K562 (cell line): ENCODE measurements around the gene PGF. TPM values are rescaled to one million over a fixed set of nuclear protein-coding genes. Genes with fewer than 3 reads are reported as not detected.
A peak's percentile ranks its signal among the peaks of the same experiment; 100 is the strongest.

Source experiments
- ATAC-seq: fragments of 200-7000 bp; cut with Tn5 transposase; 3 replicates; pipeline ENCODE4 v1.9.1; 2020; ENCODE audit warnings: moderate library complexity
- BruUV-seq: library from RNA; stranded (reverse); fragments of 400-500 nt; replicated peaks from 2 replicates; lab custom pipeline; 2021; lab: Mats Ljungman, UMichigan
- CTCF ChIA-PET: fragments of 300-600 bp; formaldehyde crosslinking; extraction: SDS; loops from one replicate; lab custom pipeline; 2021; ENCODE audit warnings: low intra/inter-chr PET ratio; lab: Yijun Ruan, JAX
- POLR2A ChIA-PET: fragments of 300-600, 350-650 bp; sonication (Branson Sonifier 250); formaldehyde crosslinking; extraction: SDS; loops from one replicate; lab custom pipeline; 2021; ENCODE audit warnings: antibody characterized with exemption, inconsistent platforms; lab: Yijun Ruan, JAX
- DNase-seq, 4 experiments: peaks; one replicate each; pipeline versions ENCODE4 v3.0.0 to v3.0.0-alpha.2; 2011 to 2018; ENCODE audit warnings: low spot score in 3 of 4, mixed read lengths in 3 of 4; ENCODE audit errors: extremely low read depth in 1 of 4
- FAIRE-seq: peaks from 2 replicates; lab custom pipeline; 2011; peaks lifted over from hg19 to GRCh38; lab: Jason Lieb, UNC
- H2AFZ ChIP-seq: 2 replicates; pipeline ENCODE4 v1.6.0; 2011; ENCODE audit warnings: low read depth, low read length, control low read depth, inconsistent platforms
- H3K27ac ChIP-seq: fragments of 200-600 bp; 3 replicates; pipeline ENCODE4 v1.8.0; 2011; ENCODE audit warnings: low read depth, mild to moderate bottlenecking, control low read depth, inconsistent platforms, low read length, moderate library complexity, mixed read lengths; ENCODE audit errors: extremely low read depth
- H3K27me3 ChIP-seq, 2 experiments: fragments of 300-600 bp in 1 of 2; 2 replicates in 1 of 2; 3 replicates in 1 of 2; pipeline versions ENCODE4 v1.6.0 to v1.8.0; 2011; ENCODE audit warnings: inconsistent platforms in 2 of 2, low read length in 2 of 2, mild to moderate bottlenecking in 1 of 2, mixed read lengths in 1 of 2, moderate library complexity in 1 of 2; ENCODE audit not compliant: control insufficient read depth in 2 of 2, insufficient read depth in 2 of 2
- H3K36me3 ChIP-seq: fragments of 300-600 bp; 3 replicates; pipeline ENCODE4 v1.8.0; 2011; ENCODE audit warnings: mild to moderate bottlenecking, low read length, inconsistent platforms; ENCODE audit not compliant: control insufficient read depth, insufficient read depth
- H3K4me1 ChIP-seq, 2 experiments: fragments of 200-600 bp in 1 of 2; replicated peaks in 1 of 2; 2 replicates in 1 of 2; 3 replicates in 1 of 2; pipeline versions ENCODE4 v1.5.1 to v1.8.0; 2011; ENCODE audit warnings: inconsistent platforms in 2 of 2, low read length in 2 of 2, mild to moderate bottlenecking in 1 of 2, mixed read lengths in 1 of 2, moderate library complexity in 1 of 2; ENCODE audit not compliant: control insufficient read depth in 2 of 2, insufficient read depth in 2 of 2
- H3K4me2 ChIP-seq: 2 replicates; pipeline ENCODE4 v1.6.1; 2011; ENCODE audit warnings: low read length, control low read depth, inconsistent platforms, mixed read lengths; ENCODE audit not compliant: insufficient read depth
- H3K4me3 ChIP-seq: fragments of 200-600 bp; sonication (generic), shearing (Covaris generic); 2 replicates; pipeline ENCODE4 v1.5.1; 2016; ENCODE audit warnings: control low read depth, inconsistent platforms
- H3K79me2 ChIP-seq: fragments of 200-600 bp; 3 replicates; pipeline ENCODE4 v1.8.0; 2011; ENCODE audit warnings: low read length, inconsistent platforms; ENCODE audit not compliant: control insufficient read depth, insufficient read depth
- H3K9ac ChIP-seq, 2 experiments: 2 replicates each; pipeline versions ENCODE4 v1.6.0 to v1.6.1; 2011; ENCODE audit warnings: low read depth in 2 of 2, low read length in 2 of 2, control low read depth in 1 of 2, inconsistent platforms in 1 of 2, mild to moderate bottlenecking in 1 of 2, mixed read lengths in 1 of 2; ENCODE audit not compliant: insufficient read depth in 1 of 2
- H3K9me1 ChIP-seq: one replicate; pipeline ENCODE4 v1.6.0; 2011; ENCODE audit warnings: inconsistent platforms, mild to moderate bottlenecking, low read length, moderate library complexity; ENCODE audit not compliant: control insufficient read depth, insufficient read depth
- H3K9me3 ChIP-seq: replicated peaks from 2 replicates; pipeline ENCODE4 v1.5.1; 2011; ENCODE audit warnings: low read depth, low read length, inconsistent platforms; ENCODE audit not compliant: control insufficient read depth, insufficient read depth
- H4K20me1 ChIP-seq: replicated peaks from 2 replicates; pipeline ENCODE4 v1.6.1; 2011; ENCODE audit warnings: low read length, inconsistent platforms, mixed read lengths; ENCODE audit not compliant: control insufficient read depth, insufficient read depth
- CHD4 ChIP-seq: fragments of 200-600 bp; sonication (generic); IDR thresholded peaks from 3 replicates; pipeline ENCODE4 v1.6.1; 2012; ENCODE audit warnings: low read depth, mild to moderate bottlenecking, mixed read lengths, low read length, inconsistent platforms; ENCODE audit not compliant: insufficient read depth, insufficient replicate concordance, poor library complexity, severe bottlenecking
- HBP1 ChIP-seq: fragments of 450-650 bp; formaldehyde crosslinking; IDR thresholded peaks from 2 replicates; pipeline ENCODE4 v1.4.0; 2022; ENCODE audit warnings: missing genetic modification characterization
- NELFE ChIP-seq: IDR thresholded peaks from 2 replicates; pipeline ENCODE4 v1.6.1; 2011; ENCODE audit warnings: mild to moderate bottlenecking; ENCODE audit not compliant: insufficient read depth, insufficient read length
- PRDM10 ChIP-seq: fragments of 450-650 bp; IDR thresholded peaks from 2 replicates; pipeline ENCODE4 v1.6.1; 2018; ENCODE audit not compliant: partially characterized antibody
- STAT5A ChIP-seq: IDR thresholded peaks from 2 replicates; pipeline ENCODE4 v1.6.1; 2012; ENCODE audit warnings: low read length, inconsistent platforms, borderline replicate concordance
- TGIF2 ChIP-seq: sonication (generic); formaldehyde crosslinking; IDR thresholded peaks from 2 replicates; pipeline ENCODE4 v1.8.1; 2022; ENCODE audit warnings: mild to moderate bottlenecking, missing genetic modification reagents, moderate library complexity
- WGBS: fragments of 100-300 bp; shearing (Covaris generic); methylation state at CpG from one replicate; pipeline ENCODE4 v1.1.6; 2016; ENCODE audit warnings: low coverage, mixed read lengths; ENCODE audit not compliant: insufficient coverage; ENCODE audit errors: missing lambda C conversion rate; 5-methylcytosine and 5-hydroxymethylcytosine counted together
- in situ Hi-C: fragments of 300-500 bp; cut with MboI; formaldehyde crosslinking; loops from 4 replicates; pipeline ENCODE4 v1.15.0; 2018; ENCODE audit warnings: inconsistent platforms, mixed read lengths
- intact Hi-C: fragments of 100-400 bp; cut with micrococcal nuclease; formaldehyde crosslinking; loops from 2 replicates; pipeline ENCODE4 v1.14.2; 2022
- polyA plus RNA-seq, 8 experiments: library from polyadenylated mRNA; depleted of rRNA in 4 of 8; stranded (reverse) in 5 of 8; unstranded in 3 of 8; fragments of >200 nt; fragmentation: Nextera tagmentation in 2 of 8; fragmentation: Illumina TruSeq in 1 of 8; extraction: Ambion mirVana in 2 of 8; extraction: Trizol in 1 of 8; gene quantifications; 2 replicates each; pipeline versions ENCODE4 v1.2.1 to v1.2.3, GENCODE V29; 2011 to 2014; ENCODE audit warnings: inconsistent platforms in 1 of 8, missing spikeins in 1 of 8
- total RNA-seq, 7 experiments: library from RNA; depleted of rRNA in 6 of 7; stranded (reverse); fragments of >200 nt in 6 of 7; fragmentation: Illumina TruSeq in 2 of 7; extraction: Trizol in 2 of 7; gene quantifications; 2 replicates each; pipeline versions ENCODE4 v1.2.1 to v1.2.3, GENCODE V29; 2011 to 2021; ENCODE audit warnings: low replicate concordance in 1 of 7

PGF gene
- total and polyA plus RNA-seq, 9 of the 15 experiments (the other 6 are each of a cell fraction or from before 2014, with no cell fraction given): 0.04 to 0.44 (median 0.18) TPM

GRCh38 chr14:74920281-74920680 is 35.1 kb downstream of the PGF start:
- no peak overlapping the region for H3K27ac ChIP-seq
- ChIA-PET CTCF (no interaction called here), POLR2A (interaction anchor here (0.6 to 1.0 kb wide), 2 partner anchors 20 to 547 kb away, joined by 3 to 4 read pairs; no protein-coding TSS in a partner anchor)
- no peak for TF ChIP-seq TGIF2 (CRISPR knock-in tag)
- TF ChIP-seq NELFE: no peak
- no peak for TF ChIP-seq PRDM10
- no peak for TF ChIP-seq HBP1 (CRISPR knock-in tag)
- TF ChIP-seq STAT5A: no peak
- no peak for TF ChIP-seq CHD4
- no peak for ATAC-seq
- H3K79me2 ChIP-seq: no peaks in the 10 kb centered on the region; the same call in 2 of the 3 replicates
- H3K36me3 ChIP-seq: no peaks in the 10 kb centered on the region
- H3K4me1 ChIP-seq: peaks cover 0 to 28% of the 10 kb centered on the region in 2 experiments; a peak in 3 of 5 replicates
- intact Hi-C loops (no loop called here), in situ Hi-C loops (no loop called here)
- DNase-seq: no peak
- no peak overlapping the region for H3K4me2 ChIP-seq
- no peak for FAIRE-seq
- no TSS peak for BruUV-seq
- no peaks in the 10 kb centered on the region for H3K27me3 ChIP-seq
- no peaks in the 10 kb centered on the region for H3K9me1 ChIP-seq
- peak overlapping the region in 1 of 2 experiments; percentile 9; a peak in 1 of 4 replicates for H3K9ac ChIP-seq
- H3K4me3 ChIP-seq: no peak overlapping the region
- 57% methylated on average over 3 of the region's 4 CpGs for WGBS
- no peak overlapping the region for H2AFZ ChIP-seq
- no peaks in the 10 kb centered on the region for H4K20me1 ChIP-seq
- no peaks in the 10 kb centered on the region for H3K9me3 ChIP-seq
